ENCODE results near the gene TLR4. TPM values are rescaled to one million over a fixed set of nuclear protein-coding genes. Genes with fewer than 3 reads are reported as not detected.
A peak's percentile ranks its signal among the peaks of the same experiment; 100 is the strongest.

TLR4 gene
- total and polyA plus RNA-seq, 10 of the 15 experiments (the other 5 are each of a cell fraction or from before 2014, with no cell fraction given): 0.03 to 0.50 (median 0.16) TPM

- 0% methylated on average over 2 of the region's 2 CpGs for WGBS (ENCODE audit: insufficient coverage, insufficient replicate concordance, low lambda C conversion rate, missing lambda C conversion rate)
- no TSS peak for BruUV-seq (replicated peaks)
- DNase-seq (ENCODE audit: low read depth, low spot score) (no peak), ATAC-seq (peak; percentile 22), FAIRE-seq (no peak)
- H3K9me3 ChIP-seq (replicated peaks; ENCODE audit: control insufficient read depth, insufficient read depth, low read length): no peaks in the 10 kb centered on the region
- H3K27ac ChIP-seq (ENCODE audit: control insufficient read depth, insufficient read depth): no peak overlapping the region
- SMC1A ChIA-PET (ENCODE audit: uncharacterized antibody, unreplicated experiment): interaction anchor here (0.6 to 1.2 kb wide), 3 partner anchors 9 to 145 kb away, joined by 3 read pairs; no protein-coding TSS in a partner anchor
- TF ChIP-seq NFXL1 (IDR thresholded peaks at IDR 0.05; ENCODE audit: borderline replicate concordance) (no peak), PBX3 (IDR thresholded peaks at IDR 0.05; ENCODE audit: insufficient replicate concordance, low read depth, low read length) (no peak), ZNF24 (IDR thresholded peaks at IDR 0.05) (no peak), MTA2 (IDR thresholded peaks at IDR 0.05; ENCODE audit: low read depth) (no peak), BHLHE40 (IDR thresholded peaks at IDR 0.05; ENCODE audit: borderline replicate concordance in 1 of 2, low read depth in 2 of 2, low read length in 1 of 2) (no peak), NR2C1 (IDR thresholded peaks at IDR 0.05) (no peak)
- no peak overlapping the region for H3K4me3 ChIP-seq
- no peaks in the 10 kb centered on the region for H4K20me1 ChIP-seq (ENCODE audit: control insufficient read depth, insufficient read depth)
- H3K27me3 ChIP-seq (replicated peaks in 1 of 2; ENCODE audit: control insufficient read depth in 2 of 2, insufficient read depth in 2 of 2, low read length in 1 of 2): no peaks in the 10 kb centered on the region
- H3K4me1 ChIP-seq (ENCODE audit: control insufficient read depth, insufficient read depth, low read length): peaks cover 7% of the 10 kb centered on the region; the same call in 1 of the 2 replicates
- no peaks in the 10 kb centered on the region for H3K36me3 ChIP-seq (ENCODE audit: control insufficient read depth in 2 of 2, insufficient read depth in 2 of 2, low read length in 1 of 2)
- H3K79me2 ChIP-seq (ENCODE audit: control insufficient read depth, insufficient read depth, low read length): no peaks in the 10 kb centered on the region
- in situ Hi-C loops (cut with MboI) (no loop called here), intact Hi-C loops (cut with micrococcal nuclease; ENCODE audit: unreplicated experiment) (no loop called here)
- no peak overlapping the region for H3K9ac ChIP-seq (ENCODE audit: control insufficient read depth, insufficient read depth, low read length)
- no peak overlapping the region; the same call in 1 of the 2 replicates for H3K4me2 ChIP-seq (ENCODE audit: control insufficient read depth, insufficient read depth)
- no peak overlapping the region for H2AFZ ChIP-seq (ENCODE audit: control insufficient read depth, low read depth, low read length)
- CTCF ChIA-PET: interaction anchor here (1.1 kb wide), 1 partner anchor 15 kb away, joined by 3 read pairs; the partner anchor contains the start of gene TLR4
- POLR2A ChIA-PET: no interaction called here
- RAD21 ChIA-PET (ENCODE audit: unreplicated experiment): interaction anchor here (1.0 kb wide), 1 partner anchor 15 kb away, joined by 5 read pairs; no protein-coding TSS in a partner anchor
Observed at GRCh38 chr9:117718701-117719100, 14.5 kb downstream of the TLR4 start.

Data from GM12878 (cell line).